OCI-LY7 (cell line): ENCODE data around the gene CDH16. TPM values are rescaled to one million over a fixed set of nuclear protein-coding genes. Genes with fewer than 3 reads are reported as not detected.

ENCODE experiments used
- BruUV-seq: library from RNA; stranded (reverse); fragments of 400-500 nt; replicated peaks from 2 replicates; lab custom pipeline; 2021; lab: Mats Ljungman, UMichigan
- CTCF ChIA-PET: fragments of 300-600 bp; sonication (Branson Sonifier 250); formaldehyde crosslinking; loops from one replicate; lab custom pipeline; 2022; ENCODE audit warnings: antibody characterized with exemption; ENCODE audit not compliant: unreplicated experiment; lab: Charles Lee
- POLR2A ChIA-PET: fragments of 300-600 bp; sonication (Branson Sonifier 250); formaldehyde crosslinking; loops from one replicate; lab custom pipeline; 2022; ENCODE audit warnings: antibody characterized with exemption; lab: Charles Lee
- DNase-seq: peaks from one replicate; pipeline ENCODE4 v3.0.0-alpha.2; 2015; ENCODE audit warnings: low spot score
- H2AFZ ChIP-seq: fragments of 200-600 bp; sonication (generic), shearing (Covaris generic); 2 replicates; pipeline ENCODE4 v1.6.1; 2014; ENCODE audit warnings: mild to moderate bottlenecking, antibody characterized with exemption, low read length, moderate library complexity
- H3K27ac ChIP-seq: fragments of 200-600 bp; sonication (generic); 2 replicates; pipeline ENCODE4 v1.5.1; 2014; ENCODE audit warnings: mixed run types, low read depth, mild to moderate bottlenecking, moderate library complexity, low read length, inconsistent platforms; ENCODE audit not compliant: poor library complexity, severe bottlenecking
- H3K36me3 ChIP-seq: fragments of 200-600 bp; sonication (generic); 2 replicates; pipeline ENCODE4 v1.6.1; 2014; ENCODE audit warnings: mild to moderate bottlenecking, antibody characterized with exemption, low read length, moderate library complexity, mixed read lengths; ENCODE audit not compliant: insufficient read depth
- H3K4me1 ChIP-seq: fragments of 200-600 bp; sonication (generic); 2 replicates; pipeline ENCODE4 v1.5.1; 2014; ENCODE audit warnings: mild to moderate bottlenecking, low read length; ENCODE audit not compliant: insufficient read depth, poor library complexity, severe bottlenecking
- H3K4me2 ChIP-seq: fragments of 200-600 bp; sonication (generic); 2 replicates; pipeline ENCODE4 v1.6.1; 2014; ENCODE audit warnings: mild to moderate bottlenecking, low read length
- H3K4me3 ChIP-seq: fragments of 200-600 bp; sonication (generic); 2 replicates; pipeline ENCODE4 v1.5.1; 2014; ENCODE audit warnings: mild to moderate bottlenecking, low read depth, low read length; ENCODE audit not compliant: poor library complexity, severe bottlenecking
- H3K79me2 ChIP-seq: fragments of 200-600 bp; sonication (generic); 2 replicates; pipeline ENCODE4 v1.6.1; 2016; ENCODE audit warnings: low read depth, mild to moderate bottlenecking, low read length, moderate library complexity, mixed read lengths; ENCODE audit not compliant: insufficient read depth
- H3K9me2 ChIP-seq: fragments of 200-600 bp; sonication (generic); 2 replicates; pipeline ENCODE4 v1.6.1; 2016; ENCODE audit warnings: mild to moderate bottlenecking, low read length, mixed read lengths; ENCODE audit not compliant: insufficient read depth
- H3K9me3 ChIP-seq: fragments of 200-600 bp; sonication (generic); 2 replicates; pipeline ENCODE4 v1.6.1; 2014; ENCODE audit warnings: mild to moderate bottlenecking, mixed run types, low read length, mixed read lengths
- H4K20me1 ChIP-seq: fragments of 200-600 bp; sonication (generic); 2 replicates; pipeline ENCODE4 v1.6.1; 2014; ENCODE audit warnings: mild to moderate bottlenecking, antibody characterized with exemption, low read length, moderate library complexity, mixed read lengths; ENCODE audit not compliant: insufficient read depth
- EZH2phosphoT487 ChIP-seq: fragments of 200-600 bp; sonication (generic); IDR thresholded peaks from 2 replicates; pipeline ENCODE4 v1.6.1; 2018; ENCODE audit warnings: low read depth, borderline replicate concordance, mild to moderate bottlenecking, mixed run types, antibody characterized with exemption, low read length, moderate library complexity, mixed read lengths
- intact Hi-C: fragments of 100-400 bp; cut with micrococcal nuclease; formaldehyde crosslinking; loops from one replicate; pipeline ENCODE4 v1.10.0; 2022; ENCODE audit not compliant: unreplicated experiment
- total RNA-seq, 2 experiments: library from RNA; depleted of rRNA in 1 of 2; stranded (reverse); fragments of >200 nt in 1 of 2; shearing (Covaris generic) in 1 of 2; gene quantifications; 2 replicates each; pipeline ENCODE4 v1.2.3, GENCODE V29; 2014 to 2022
- TF ChIP-seq, protein P1 (sequence below): fragments of 200-600 bp; sonication (generic); conservative IDR thresholded peaks from 2 replicates; pipeline ENCODE4 v1.5.1; 2014; ENCODE audit warnings: mild to moderate bottlenecking, antibody characterized with exemption, low read length, moderate library complexity, mixed read lengths

Gene CDH16
- total RNA-seq, 2 experiments from 2014 or later = not detected

- Histone ChIP-seq H3K9me3 (no peaks in the 10 kb centered on the region), H3K4me1 (no peaks in the 10 kb centered on the region), H3K9me2 (no peaks in the 10 kb centered on the region), H3K4me3 (no peak overlapping the region), H3K4me2 (no peak overlapping the region), H3K27ac (no peak overlapping the region), H3K79me2 (no peaks in the 10 kb centered on the region), H3K36me3 (no peaks in the 10 kb centered on the region), H2AFZ (no peak overlapping the region), H4K20me1 (no peaks in the 10 kb centered on the region)
- intact Hi-C loops = no loop called here
- DNase-seq = no peak
- POLR2A ChIA-PET = interaction anchor here (0.7 kb wide), 1 partner anchor 10 kb away, joined by 3 read pairs; no protein-coding TSS in a partner anchor
- CTCF ChIA-PET = no interaction called here
- BruUV-seq = no TSS peak
- TF ChIP-seq, protein P1, sequence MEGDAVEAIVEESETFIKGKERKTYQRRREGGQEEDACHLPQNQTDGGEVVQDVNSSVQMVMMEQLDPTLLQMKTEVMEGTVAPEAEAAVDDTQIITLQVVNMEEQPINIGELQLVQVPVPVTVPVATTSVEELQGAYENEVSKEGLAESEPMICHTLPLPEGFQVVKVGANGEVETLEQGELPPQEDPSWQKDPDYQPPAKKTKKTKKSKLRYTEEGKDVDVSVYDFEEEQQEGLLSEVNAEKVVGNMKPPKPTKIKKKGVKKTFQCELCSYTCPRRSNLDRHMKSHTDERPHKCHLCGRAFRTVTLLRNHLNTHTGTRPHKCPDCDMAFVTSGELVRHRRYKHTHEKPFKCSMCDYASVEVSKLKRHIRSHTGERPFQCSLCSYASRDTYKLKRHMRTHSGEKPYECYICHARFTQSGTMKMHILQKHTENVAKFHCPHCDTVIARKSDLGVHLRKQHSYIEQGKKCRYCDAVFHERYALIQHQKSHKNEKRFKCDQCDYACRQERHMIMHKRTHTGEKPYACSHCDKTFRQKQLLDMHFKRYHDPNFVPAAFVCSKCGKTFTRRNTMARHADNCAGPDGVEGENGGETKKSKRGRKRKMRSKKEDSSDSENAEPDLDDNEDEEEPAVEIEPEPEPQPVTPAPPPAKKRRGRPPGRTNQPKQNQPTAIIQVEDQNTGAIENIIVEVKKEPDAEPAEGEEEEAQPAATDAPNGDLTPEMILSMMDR = no peak
- TF ChIP-seq EZH2phosphoT487 = no peak
Measured at GRCh38 chr16:66904846-66905632, 13.6 kb downstream of the CDH16 start.

GRCh38 chr16:66904428-66904845, 14.2 kb downstream of the CDH16 start:
- intact Hi-C loops = no loop called here
- no peak for TF ChIP-seq EZH2phosphoT487
- TF ChIP-seq, protein P1 = no peak
- Histone ChIP-seq H3K79me2 (no peaks in the 10 kb centered on the region), H3K4me3 (no peak overlapping the region), H3K9me2 (no peaks in the 10 kb centered on the region), H3K4me2 (no peak overlapping the region), H3K4me1 (no peaks in the 10 kb centered on the region), H3K27ac (no peak overlapping the region), H4K20me1 (no peaks in the 10 kb centered on the region), H2AFZ (no peak overlapping the region), H3K9me3 (no peaks in the 10 kb centered on the region), H3K36me3 (no peaks in the 10 kb centered on the region)
- DNase-seq = no peak
- CTCF ChIA-PET = no interaction called here
- POLR2A ChIA-PET = interaction anchor here (0.7 kb wide), 1 partner anchor 9 kb away, joined by 3 read pairs; no protein-coding TSS in a partner anchor
- BruUV-seq = no TSS peak
